K562 (cell line): ENCODE data around the gene LRRTM1. TPM values are rescaled to one million over a fixed set of nuclear protein-coding genes. Genes with fewer than 3 reads are reported as not detected.
A peak's percentile ranks its signal among the peaks of the same experiment; 100 is the strongest.

Experiments
- ATAC-seq: fragments of 200-7000 bp; cut with Tn5 transposase; 3 replicates; pipeline ENCODE4 v1.9.1; 2020; ENCODE audit warnings: moderate library complexity
- BruUV-seq: library from RNA; stranded (reverse); fragments of 400-500 nt; replicated peaks from 2 replicates; lab custom pipeline; 2021; lab: Mats Ljungman, UMichigan
- CTCF ChIA-PET: fragments of 300-600 bp; formaldehyde crosslinking; extraction: SDS; loops from one replicate; lab custom pipeline; 2021; ENCODE audit warnings: low intra/inter-chr PET ratio; lab: Yijun Ruan, JAX
- POLR2A ChIA-PET: fragments of 300-600, 350-650 bp; sonication (Branson Sonifier 250); formaldehyde crosslinking; extraction: SDS; loops from one replicate; lab custom pipeline; 2021; ENCODE audit warnings: antibody characterized with exemption, inconsistent platforms; lab: Yijun Ruan, JAX
- DNase-seq, 4 experiments: peaks; one replicate each; pipeline versions ENCODE4 v3.0.0 to v3.0.0-alpha.2; 2011 to 2018; ENCODE audit warnings: low spot score in 3 of 4, mixed read lengths in 3 of 4; ENCODE audit errors: extremely low read depth in 1 of 4
- FAIRE-seq: peaks from 2 replicates; lab custom pipeline; 2011; peaks lifted over from hg19 to GRCh38; lab: Jason Lieb, UNC
- H2AFZ ChIP-seq: 2 replicates; pipeline ENCODE4 v1.6.0; 2011; ENCODE audit warnings: low read depth, low read length, control low read depth, inconsistent platforms
- H3K27ac ChIP-seq: fragments of 200-600 bp; 3 replicates; pipeline ENCODE4 v1.8.0; 2011; ENCODE audit warnings: low read depth, mild to moderate bottlenecking, control low read depth, inconsistent platforms, low read length, moderate library complexity, mixed read lengths; ENCODE audit errors: extremely low read depth
- H3K27me3 ChIP-seq, 2 experiments: fragments of 300-600 bp in 1 of 2; 2 replicates in 1 of 2; 3 replicates in 1 of 2; pipeline versions ENCODE4 v1.6.0 to v1.8.0; 2011; ENCODE audit warnings: inconsistent platforms in 2 of 2, low read length in 2 of 2, mild to moderate bottlenecking in 1 of 2, mixed read lengths in 1 of 2, moderate library complexity in 1 of 2; ENCODE audit not compliant: control insufficient read depth in 2 of 2, insufficient read depth in 2 of 2
- H3K36me3 ChIP-seq: fragments of 300-600 bp; 3 replicates; pipeline ENCODE4 v1.8.0; 2011; ENCODE audit warnings: mild to moderate bottlenecking, low read length, inconsistent platforms; ENCODE audit not compliant: control insufficient read depth, insufficient read depth
- H3K4me1 ChIP-seq, 2 experiments: fragments of 200-600 bp in 1 of 2; replicated peaks in 1 of 2; 2 replicates in 1 of 2; 3 replicates in 1 of 2; pipeline versions ENCODE4 v1.5.1 to v1.8.0; 2011; ENCODE audit warnings: inconsistent platforms in 2 of 2, low read length in 2 of 2, mild to moderate bottlenecking in 1 of 2, mixed read lengths in 1 of 2, moderate library complexity in 1 of 2; ENCODE audit not compliant: control insufficient read depth in 2 of 2, insufficient read depth in 2 of 2
- H3K4me2 ChIP-seq: 2 replicates; pipeline ENCODE4 v1.6.1; 2011; ENCODE audit warnings: low read length, control low read depth, inconsistent platforms, mixed read lengths; ENCODE audit not compliant: insufficient read depth
- H3K4me3 ChIP-seq: fragments of 200-600 bp; sonication (generic), shearing (Covaris generic); 2 replicates; pipeline ENCODE4 v1.5.1; 2016; ENCODE audit warnings: control low read depth, inconsistent platforms
- H3K79me2 ChIP-seq: fragments of 200-600 bp; 3 replicates; pipeline ENCODE4 v1.8.0; 2011; ENCODE audit warnings: low read length, inconsistent platforms; ENCODE audit not compliant: control insufficient read depth, insufficient read depth
- H3K9ac ChIP-seq, 2 experiments: 2 replicates each; pipeline versions ENCODE4 v1.6.0 to v1.6.1; 2011; ENCODE audit warnings: low read depth in 2 of 2, low read length in 2 of 2, control low read depth in 1 of 2, inconsistent platforms in 1 of 2, mild to moderate bottlenecking in 1 of 2, mixed read lengths in 1 of 2; ENCODE audit not compliant: insufficient read depth in 1 of 2
- H3K9me1 ChIP-seq: one replicate; pipeline ENCODE4 v1.6.0; 2011; ENCODE audit warnings: inconsistent platforms, mild to moderate bottlenecking, low read length, moderate library complexity; ENCODE audit not compliant: control insufficient read depth, insufficient read depth
- H3K9me3 ChIP-seq: replicated peaks from 2 replicates; pipeline ENCODE4 v1.5.1; 2011; ENCODE audit warnings: low read depth, low read length, inconsistent platforms; ENCODE audit not compliant: control insufficient read depth, insufficient read depth
- H4K20me1 ChIP-seq: replicated peaks from 2 replicates; pipeline ENCODE4 v1.6.1; 2011; ENCODE audit warnings: low read length, inconsistent platforms, mixed read lengths; ENCODE audit not compliant: control insufficient read depth, insufficient read depth
- ARID1B ChIP-seq: fragments of 450-650 bp; IDR thresholded peaks from 2 replicates; pipeline ENCODE4 v1.6.1; 2016; ENCODE audit warnings: antibody characterized with exemption, mild to moderate bottlenecking, inconsistent platforms
- CBX8 ChIP-seq: fragments of 200-600 bp; sonication (generic); IDR thresholded peaks from 2 replicates; pipeline ENCODE4 v1.6.1; 2012; ENCODE audit warnings: borderline replicate concordance, mixed run types, low read depth, mild to moderate bottlenecking, moderate library complexity, mixed read lengths, low read length, control low read depth, inconsistent platforms; ENCODE audit not compliant: poor library complexity, severe bottlenecking; ENCODE audit errors: extremely low read depth
- HDAC6 ChIP-seq: IDR thresholded peaks from 2 replicates; pipeline ENCODE4 v1.6.1; 2012; ENCODE audit warnings: low read depth, mild to moderate bottlenecking, control low read depth, inconsistent platforms, low read length, moderate library complexity
- MEIS2 ChIP-seq: fragments of 450-650 bp; IDR thresholded peaks from 2 replicates; pipeline ENCODE4 v1.6.1; 2014; ENCODE audit warnings: mild to moderate bottlenecking; ENCODE audit not compliant: partially characterized antibody
- NFRKB ChIP-seq: fragments of 450-650 bp; IDR thresholded peaks from 2 replicates; pipeline ENCODE4 v1.6.1; 2016; ENCODE audit warnings: low read depth
- PHB2 ChIP-seq: fragments of 450-650 bp; IDR thresholded peaks from 2 replicates; pipeline ENCODE4 v1.6.1; 2017; ENCODE audit warnings: low read depth
- POLR2G ChIP-seq: fragments of 200-400 bp; formaldehyde crosslinking; IDR thresholded peaks from 2 replicates; pipeline ENCODE4 v1.6.1; 2017; ENCODE audit warnings: low read depth, mild to moderate bottlenecking, antibody characterized with exemption, low read length, moderate library complexity
- POLR3G ChIP-seq: IDR thresholded peaks from 2 replicates; pipeline ENCODE4 v1.6.1; 2011; ENCODE audit not compliant: insufficient read length, insufficient replicate concordance; ENCODE audit errors: extremely low read depth
- SMARCA4 ChIP-seq: fragments of 450-650 bp; IDR thresholded peaks from 2 replicates; pipeline ENCODE4 v1.6.1; 2016
- TAF1 ChIP-seq: IDR thresholded peaks from 2 replicates; pipeline ENCODE4 v1.6.1; 2011; ENCODE audit warnings: mild to moderate bottlenecking, low read length, moderate library complexity; ENCODE audit not compliant: insufficient read depth, control insufficient read depth, severe bottlenecking; ENCODE audit errors: extremely low read depth
- TAF7 ChIP-seq: fragments of 450-650 bp; IDR thresholded peaks from 2 replicates; pipeline ENCODE4 v1.6.1; 2016; ENCODE audit warnings: missing genetic modification characterization, missing compliant biosample characterization
- XRCC5 ChIP-seq: fragments of 200-400 bp; formaldehyde crosslinking; IDR thresholded peaks from 2 replicates; pipeline ENCODE4 v1.6.1; 2017; ENCODE audit warnings: low read depth, mild to moderate bottlenecking, low read length
- YY1 ChIP-seq, 3 experiments: IDR thresholded peaks; 2 replicates each; pipeline ENCODE4 v1.6.1; 2011; ENCODE audit warnings: low read length in 2 of 3, mild to moderate bottlenecking in 2 of 3, moderate library complexity in 2 of 3, borderline replicate concordance in 1 of 3, control low read depth in 1 of 3, low read depth in 1 of 3; ENCODE audit not compliant: insufficient read depth in 3 of 3, insufficient replicate concordance in 2 of 3, control insufficient read depth in 1 of 3, insufficient read length in 1 of 3; ENCODE audit errors: extremely low read depth in 1 of 3
- ZNF3 ChIP-seq: fragments of 250-450 bp; sonication (Bioruptor Pico); IDR thresholded peaks from 2 replicates; pipeline ENCODE4 v1.5.0; 2021; ENCODE audit warnings: mild to moderate bottlenecking, moderate library complexity
- ZNF717 ChIP-seq: fragments of 250-450 bp; sonication (Bioruptor Pico); IDR thresholded peaks from 2 replicates; pipeline ENCODE4 v1.5.0; 2021
- ZNF778 ChIP-seq: fragments of 450-650 bp; formaldehyde crosslinking; IDR thresholded peaks from 2 replicates; pipeline ENCODE4 v1.4.0; 2020; ENCODE audit warnings: mild to moderate bottlenecking, moderate library complexity
- WGBS: fragments of 100-300 bp; shearing (Covaris generic); methylation state at CpG from one replicate; pipeline ENCODE4 v1.1.6; 2016; ENCODE audit warnings: low coverage, mixed read lengths; ENCODE audit not compliant: insufficient coverage; ENCODE audit errors: missing lambda C conversion rate; 5-methylcytosine and 5-hydroxymethylcytosine counted together
- in situ Hi-C: fragments of 300-500 bp; cut with MboI; formaldehyde crosslinking; loops from 4 replicates; pipeline ENCODE4 v1.15.0; 2018; ENCODE audit warnings: inconsistent platforms, mixed read lengths
- intact Hi-C: fragments of 100-400 bp; cut with micrococcal nuclease; formaldehyde crosslinking; loops from 2 replicates; pipeline ENCODE4 v1.14.2; 2022
- polyA plus RNA-seq, 8 experiments: library from polyadenylated mRNA; depleted of rRNA in 4 of 8; stranded (reverse) in 5 of 8; unstranded in 3 of 8; fragments of >200 nt; fragmentation: Nextera tagmentation in 2 of 8; fragmentation: Illumina TruSeq in 1 of 8; extraction: Ambion mirVana in 2 of 8; extraction: Trizol in 1 of 8; gene quantifications; 2 replicates each; pipeline versions ENCODE4 v1.2.1 to v1.2.3, GENCODE V29; 2011 to 2014; ENCODE audit warnings: inconsistent platforms in 1 of 8, missing spikeins in 1 of 8
- total RNA-seq, 7 experiments: library from RNA; depleted of rRNA in 6 of 7; stranded (reverse); fragments of >200 nt in 6 of 7; fragmentation: Illumina TruSeq in 2 of 7; extraction: Trizol in 2 of 7; gene quantifications; 2 replicates each; pipeline versions ENCODE4 v1.2.1 to v1.2.3, GENCODE V29; 2011 to 2021; ENCODE audit warnings: low replicate concordance in 1 of 7
- TF ChIP-seq, protein P1 (sequence below): sonication (generic); formaldehyde crosslinking; IDR thresholded peaks from 2 replicates; pipeline ENCODE4 v1.4.0; 2020; ENCODE audit warnings: mild to moderate bottlenecking, missing genetic modification reagents
- TF ChIP-seq, protein P2 (sequence below), 2 experiments: IDR thresholded peaks; 2 replicates each; pipeline ENCODE4 v1.6.1; 2011; ENCODE audit warnings: borderline replicate concordance in 1 of 2, control low read depth in 1 of 2, low read depth in 1 of 2, low read length in 1 of 2, mild to moderate bottlenecking in 1 of 2, mixed read lengths in 1 of 2, moderate library complexity in 1 of 2; ENCODE audit not compliant: insufficient read depth in 1 of 2, insufficient read length in 1 of 2, poor library complexity in 1 of 2, severe bottlenecking in 1 of 2; ENCODE audit errors: extremely low read depth in 1 of 2

Gene LRRTM1
- total and polyA plus RNA-seq, 9 of the 15 experiments (the other 6 are each of a cell fraction or from before 2014, with no cell fraction given), result 0.07 to 0.33 (median 0.11) TPM; not detected in 6

DNA sequence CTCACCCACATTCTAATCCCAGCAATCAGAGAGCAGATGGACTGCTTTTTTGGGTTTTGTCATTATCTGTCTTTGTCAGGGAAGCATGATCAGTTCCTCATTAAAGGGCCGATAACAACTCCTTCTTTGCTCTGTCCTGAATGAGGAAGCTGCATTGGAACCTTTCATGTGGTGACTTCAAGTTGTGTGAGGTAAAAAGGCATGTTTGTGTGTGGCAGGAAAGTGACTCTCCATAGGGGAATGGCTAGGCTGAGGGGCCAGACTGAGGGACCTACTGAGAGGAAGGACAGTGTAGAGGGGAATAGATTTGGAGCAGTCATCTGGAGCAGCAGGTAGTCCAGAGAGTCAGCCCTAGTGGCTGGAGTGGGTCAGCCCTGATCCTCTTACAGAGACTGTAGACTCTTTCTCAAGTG lies 23.6 kb upstream of the LRRTM1 start (continued):
- TF ChIP-seq, protein P1, sequence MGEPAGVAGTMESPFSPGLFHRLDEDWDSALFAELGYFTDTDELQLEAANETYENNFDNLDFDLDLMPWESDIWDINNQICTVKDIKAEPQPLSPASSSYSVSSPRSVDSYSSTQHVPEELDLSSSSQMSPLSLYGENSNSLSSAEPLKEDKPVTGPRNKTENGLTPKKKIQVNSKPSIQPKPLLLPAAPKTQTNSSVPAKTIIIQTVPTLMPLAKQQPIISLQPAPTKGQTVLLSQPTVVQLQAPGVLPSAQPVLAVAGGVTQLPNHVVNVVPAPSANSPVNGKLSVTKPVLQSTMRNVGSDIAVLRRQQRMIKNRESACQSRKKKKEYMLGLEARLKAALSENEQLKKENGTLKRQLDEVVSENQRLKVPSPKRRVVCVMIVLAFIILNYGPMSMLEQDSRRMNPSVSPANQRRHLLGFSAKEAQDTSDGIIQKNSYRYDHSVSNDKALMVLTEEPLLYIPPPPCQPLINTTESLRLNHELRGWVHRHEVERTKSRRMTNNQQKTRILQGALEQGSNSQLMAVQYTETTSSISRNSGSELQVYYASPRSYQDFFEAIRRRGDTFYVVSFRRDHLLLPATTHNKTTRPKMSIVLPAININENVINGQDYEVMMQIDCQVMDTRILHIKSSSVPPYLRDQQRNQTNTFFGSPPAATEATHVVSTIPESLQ (CRISPR knock-in tag), result no peak
- peak; percentile 70 for TF ChIP-seq ARID1B

- Histone ChIP-seq H3K27ac (no peak overlapping the region), H3K9ac (no peak overlapping the region), H3K4me1 (peaks cover 0 to 6% of the 10 kb centered on the region in 2 experiments; a peak in 3 of 5 replicates), H3K9me1 (no peaks in the 10 kb centered on the region), H4K20me1 (no peaks in the 10 kb centered on the region), H3K36me3 (no peaks in the 10 kb centered on the region), H3K4me2 (no peak overlapping the region), H3K4me3 (no peak overlapping the region), H2AFZ (no peak overlapping the region), H3K79me2 (no peaks in the 10 kb centered on the region), H3K27me3 (peaks cover 8 to 13% of the 10 kb centered on the region in 2 experiments; a peak in 2 of 5 replicates), H3K9me3 (no peaks in the 10 kb centered on the region)
- BruUV-seq, result no TSS peak
- DNase-seq, result no peak
- ChIA-PET CTCF (interaction anchor here (0.7 to 1.5 kb wide), 3 partner anchors 102 to 172 kb away, joined by 3 to 5 read pairs (median 3); no protein-coding TSS in a partner anchor), POLR2A (no interaction called here)
- no peak for FAIRE-seq
- no peak for ATAC-seq
- in situ Hi-C loops (loop anchor here (5.0 kb wide), 1 partner anchor 100 kb away; no protein-coding TSS in a partner anchor), intact Hi-C loops (loop anchor here (1.0 to 10.0 kb wide), 4 partner anchors 55 to 392 kb away; no protein-coding TSS in a partner anchor)
- 14% methylated on average over 1 of the region's 1 CpG for WGBS
- TF ChIP-seq SMARCA4 (no peak), ZNF778 (no peak), ZNF717 (CRISPR knock-in tag) (no peak), POLR3G (no peak), POLR2G (no peak), NFRKB (no peak), TAF7 (tag) (no peak), TAF1 (no peak), HDAC6 (no peak), YY1 (IDR thresholded peaks at IDR 0.05; ENCODE audit: borderline replicate concordance in 1 of 3, control insufficient read depth in 1 of 3, extremely low read depth in 1 of 3, insufficient read depth in 3 of 3, insufficient read length in 1 of 3, insufficient replicate concordance in 2 of 3, low read depth in 1 of 3, low read length in 2 of 3) (no peak), CBX8 (no peak), MEIS2 (no peak), ZNF3 (CRISPR knock-in tag) (no peak), XRCC5 (no peak), PHB2 (no peak)
- TF ChIP-seq, protein P2, sequence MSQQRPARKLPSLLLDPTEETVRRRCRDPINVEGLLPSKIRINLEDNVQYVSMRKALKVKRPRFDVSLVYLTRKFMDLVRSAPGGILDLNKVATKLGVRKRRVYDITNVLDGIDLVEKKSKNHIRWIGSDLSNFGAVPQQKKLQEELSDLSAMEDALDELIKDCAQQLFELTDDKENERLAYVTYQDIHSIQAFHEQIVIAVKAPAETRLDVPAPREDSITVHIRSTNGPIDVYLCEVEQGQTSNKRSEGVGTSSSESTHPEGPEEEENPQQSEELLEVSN (IDR thresholded peaks at IDR 0.05; ENCODE audit: borderline replicate concordance in 1 of 2, extremely low read depth in 1 of 2, insufficient read depth in 1 of 2, insufficient read length in 1 of 2, low read depth in 1 of 2, low read length in 1 of 2, poor library complexity in 1 of 2, severe bottlenecking in 1 of 2), result no peak
These were observed 22.3 kb upstream of the LRRTM1 start for GRCh38 chr2:80326861-80327260.
